ENCODE results near the gene HUNK.
"Not testable (repeated sequence)": the region's sequence is repeated elsewhere in the genome, so short reads cannot be mapped to it uniquely, and the experiment has no call there.

The HUNK gene

GRCh38 chr21:32018381-32018780 is 145.6 kb downstream of the HUNK start:
- Histone ChIP-seq H3K27me3 (ENCODE audit: control insufficient read depth, insufficient read depth, low read length) (no peaks in the 10 kb centered on the region), H3K36me3 (ENCODE audit: control insufficient read depth, insufficient read depth, low read length) (no peaks in the 10 kb centered on the region), H3K4me3 (ENCODE audit: low read length) (no peak overlapping the region), H3K4me1 (ENCODE audit: control insufficient read depth, insufficient read depth, low read length) (no peaks in the 10 kb centered on the region), H3K27ac (ENCODE audit: low read length) (no peak overlapping the region), H3K9me3 (ENCODE audit: control insufficient read depth, insufficient read depth, low read length) (no peaks in the 10 kb centered on the region)
- no peak for DNase-seq (ENCODE audit: low read depth, low spot score)
- no CpG with 5 or more reads among the region's 3 CpGs for WGBS (ENCODE audit: insufficient coverage, insufficient read length)

GRCh38 chr21:32020564-32020963 is 147.7 kb downstream of the HUNK start:
- no CpG with 5 or more reads among the region's 5 CpGs for WGBS (ENCODE audit: insufficient coverage, insufficient read length)
- Histone ChIP-seq H3K4me1 (ENCODE audit: control insufficient read depth, insufficient read depth, low read length) (no peaks in the 10 kb centered on the region), H3K36me3 (ENCODE audit: control insufficient read depth, insufficient read depth, low read length) (no peaks in the 10 kb centered on the region), H3K27ac (ENCODE audit: low read length) (no peak overlapping the region), H3K27me3 (ENCODE audit: control insufficient read depth, insufficient read depth, low read length) (no peaks in the 10 kb centered on the region), H3K4me3 (ENCODE audit: low read length) (no peak overlapping the region), H3K9me3 (ENCODE audit: control insufficient read depth, insufficient read depth, low read length) (no peaks in the 10 kb centered on the region)
- no peak for DNase-seq (ENCODE audit: low read depth, low spot score)

GRCh38 chr21:32021319-32021994 is 148.6 kb downstream of the HUNK start:
- Histone ChIP-seq H3K27me3 (ENCODE audit: control insufficient read depth, insufficient read depth, low read length) (no peaks in the 10 kb centered on the region), H3K36me3 (ENCODE audit: control insufficient read depth, insufficient read depth, low read length) (no peaks in the 10 kb centered on the region), H3K4me3 (ENCODE audit: low read length) (no peak overlapping the region), H3K27ac (ENCODE audit: low read length) (no peak overlapping the region), H3K9me3 (ENCODE audit: control insufficient read depth, insufficient read depth, low read length) (no peaks in the 10 kb centered on the region), H3K4me1 (ENCODE audit: control insufficient read depth, insufficient read depth, low read length) (no peaks in the 10 kb centered on the region)
- no CpG with 5 or more reads among the region's 12 CpGs for WGBS (ENCODE audit: insufficient coverage, insufficient read length)
- no peak for DNase-seq (ENCODE audit: low read depth, low spot score)

GRCh38 chr21:32022146-32022545 is 149.3 kb downstream of the HUNK start:
- no peak overlapping the region for H3K4me3 ChIP-seq (ENCODE audit: low read length)
- H3K27ac ChIP-seq (ENCODE audit: low read length) = no peak overlapping the region
- H3K27me3 ChIP-seq (ENCODE audit: control insufficient read depth, insufficient read depth, low read length) = no peaks in the 10 kb centered on the region
- DNase-seq (ENCODE audit: low read depth, low spot score) = no peak
- H3K4me1 ChIP-seq (ENCODE audit: control insufficient read depth, insufficient read depth, low read length) = no peaks in the 10 kb centered on the region
- WGBS (ENCODE audit: insufficient coverage, insufficient read length) = no CpG with 5 or more reads among the region's 6 CpGs
- no peaks in the 10 kb centered on the region for H3K36me3 ChIP-seq (ENCODE audit: control insufficient read depth, insufficient read depth, low read length)
- no peaks in the 10 kb centered on the region for H3K9me3 ChIP-seq (ENCODE audit: control insufficient read depth, insufficient read depth, low read length)

GRCh38 chr21:32030146-32030652 is 157.4 kb downstream of the HUNK start:
- Histone ChIP-seq H3K9me3 (ENCODE audit: control insufficient read depth, insufficient read depth, low read length) (no peaks in the 10 kb centered on the region), H3K4me1 (ENCODE audit: control insufficient read depth, insufficient read depth, low read length) (no peaks in the 10 kb centered on the region), H3K27me3 (ENCODE audit: control insufficient read depth, insufficient read depth, low read length) (no peaks in the 10 kb centered on the region), H3K4me3 (ENCODE audit: low read length) (no peak overlapping the region), H3K36me3 (ENCODE audit: control insufficient read depth, insufficient read depth, low read length) (no peaks in the 10 kb centered on the region), H3K27ac (ENCODE audit: low read length) (no peak overlapping the region)
- no peak for DNase-seq (ENCODE audit: low read depth, low spot score)
- no CpG with 5 or more reads among the region's 7 CpGs for WGBS (ENCODE audit: insufficient coverage, insufficient read length)

- Histone ChIP-seq H3K36me3 (ENCODE audit: control insufficient read depth, insufficient read depth, low read length) (no peaks in the 10 kb centered on the region), H3K4me1 (ENCODE audit: control insufficient read depth, insufficient read depth, low read length) (no peaks in the 10 kb centered on the region), H3K4me3 (ENCODE audit: low read length) (no peak overlapping the region), H3K9me3 (ENCODE audit: control insufficient read depth, insufficient read depth, low read length) (no peaks in the 10 kb centered on the region), H3K27ac (ENCODE audit: low read length) (no peak overlapping the region), H3K27me3 (ENCODE audit: control insufficient read depth, insufficient read depth, low read length) (no peaks in the 10 kb centered on the region)
- DNase-seq (ENCODE audit: low read depth, low spot score) = no peak
- WGBS (ENCODE audit: insufficient coverage, insufficient read length) = no CpG with 5 or more reads among the region's 5 CpGs
These were observed 162.0 kb downstream of the HUNK start for GRCh38 chr21:32034850-32035249.

- H3K27ac ChIP-seq (ENCODE audit: low read length) = no peak overlapping the region
- H3K4me3 ChIP-seq (ENCODE audit: low read length) = no peak overlapping the region
- no peaks in the 10 kb centered on the region for H3K9me3 ChIP-seq (ENCODE audit: control insufficient read depth, insufficient read depth, low read length)
- no peak for DNase-seq (ENCODE audit: low read depth, low spot score)
- no CpG with 5 or more reads among the region's 2 CpGs for WGBS (ENCODE audit: insufficient coverage, insufficient read length)
- no peaks in the 10 kb centered on the region for H3K36me3 ChIP-seq (ENCODE audit: control insufficient read depth, insufficient read depth, low read length)
- no peaks in the 10 kb centered on the region for H3K27me3 ChIP-seq (ENCODE audit: control insufficient read depth, insufficient read depth, low read length)
- no peaks in the 10 kb centered on the region for H3K4me1 ChIP-seq (ENCODE audit: control insufficient read depth, insufficient read depth, low read length)
These were observed 162.8 kb downstream of the HUNK start for GRCh38 chr21:32035617-32036016.

GRCh38 chr21:32036756-32037155 is 163.9 kb downstream of the HUNK start:
- Histone ChIP-seq H3K27ac (ENCODE audit: low read length) (no peak overlapping the region), H3K27me3 (ENCODE audit: control insufficient read depth, insufficient read depth, low read length) (no peaks in the 10 kb centered on the region), H3K36me3 (ENCODE audit: control insufficient read depth, insufficient read depth, low read length) (no peaks in the 10 kb centered on the region), H3K4me1 (ENCODE audit: control insufficient read depth, insufficient read depth, low read length) (no peaks in the 10 kb centered on the region), H3K9me3 (ENCODE audit: control insufficient read depth, insufficient read depth, low read length) (no peaks in the 10 kb centered on the region), H3K4me3 (ENCODE audit: low read length) (no peak overlapping the region)
- DNase-seq (ENCODE audit: low read depth, low spot score) = no peak
- no CpG with 5 or more reads among the region's 2 CpGs for WGBS (ENCODE audit: insufficient coverage, insufficient read length)

GRCh38 chr21:32038751-32039150 is 165.9 kb downstream of the HUNK start:
- not testable (repeated sequence) for DNase-seq (ENCODE audit: low read depth, low spot score); H3K27ac ChIP-seq (ENCODE audit: low read length); H3K4me1 ChIP-seq (ENCODE audit: control insufficient read depth, insufficient read depth, low read length); H3K36me3 ChIP-seq (ENCODE audit: control insufficient read depth, insufficient read depth, low read length); H3K27me3 ChIP-seq (ENCODE audit: control insufficient read depth, insufficient read depth, low read length); H3K9me3 ChIP-seq (ENCODE audit: control insufficient read depth, insufficient read depth, low read length); H3K4me3 ChIP-seq (ENCODE audit: low read length)
- WGBS (ENCODE audit: insufficient coverage, insufficient read length) = no CpG with 5 or more reads among the region's 4 CpGs

- Histone ChIP-seq H3K27ac (ENCODE audit: low read length) (no peak overlapping the region), H3K36me3 (ENCODE audit: control insufficient read depth, insufficient read depth, low read length) (no peaks in the 10 kb centered on the region), H3K27me3 (ENCODE audit: control insufficient read depth, insufficient read depth, low read length) (no peaks in the 10 kb centered on the region), H3K4me3 (ENCODE audit: low read length) (no peak overlapping the region), H3K4me1 (ENCODE audit: control insufficient read depth, insufficient read depth, low read length) (no peaks in the 10 kb centered on the region; the same call in 1 of the 2 replicates), H3K9me3 (ENCODE audit: control insufficient read depth, insufficient read depth, low read length) (no peaks in the 10 kb centered on the region)
- WGBS (ENCODE audit: insufficient coverage, insufficient read length) = no CpG with 5 or more reads among the region's 10 CpGs
- no peak for DNase-seq (ENCODE audit: low read depth, low spot score)
These were observed 170.6 kb downstream of the HUNK start for GRCh38 chr21:32043458-32043857.
